Amniotic epithelial cell (primary cell): ENCODE data around the gene TOMM22.

Experiments used
- DNase-seq: peaks from one replicate; pipeline ENCODE4 v3.0.0-alpha.2; 2010; ENCODE audit warnings: low read depth

TOMM22 gene

DNA sequence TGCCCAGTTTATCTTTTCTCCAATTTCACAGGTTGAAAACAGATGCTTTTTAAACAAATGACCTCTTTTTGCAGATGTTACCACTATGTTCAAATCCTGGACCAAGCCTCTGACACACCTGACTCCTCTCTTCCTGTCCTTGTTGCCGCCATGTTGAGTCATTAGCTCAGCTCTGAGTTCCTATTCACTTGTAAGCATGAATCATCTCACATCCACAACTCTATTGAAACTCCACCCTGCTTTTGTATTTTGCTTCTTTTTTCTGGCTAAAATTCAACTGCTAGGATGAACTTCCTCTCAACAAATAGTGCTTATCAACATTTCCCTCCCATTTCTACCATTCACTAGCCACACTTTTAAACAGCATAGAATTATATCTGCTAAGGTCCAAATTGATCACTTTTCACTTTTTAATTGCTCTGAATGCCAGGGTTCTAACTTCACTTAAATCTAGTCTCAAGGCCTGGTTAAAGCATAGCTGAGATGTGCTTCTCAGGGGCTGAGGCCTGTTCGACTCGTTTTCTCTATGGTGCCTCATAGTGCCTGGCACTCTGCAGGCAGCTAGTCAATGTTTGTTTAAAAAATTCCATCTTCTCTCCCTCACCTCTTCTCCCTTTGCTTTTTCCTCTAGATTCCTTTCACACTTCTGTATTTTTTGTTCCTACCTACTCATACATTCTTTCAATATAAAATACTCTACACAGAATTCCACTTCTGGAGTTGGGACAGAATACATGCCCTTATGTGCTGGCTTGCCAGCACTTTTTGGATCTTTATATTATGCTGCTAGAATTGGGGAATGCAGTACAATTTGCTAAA, 15.1 kb downstream of the TOMM22 start:
- DNase-seq: peak; percentile 77

DNA sequence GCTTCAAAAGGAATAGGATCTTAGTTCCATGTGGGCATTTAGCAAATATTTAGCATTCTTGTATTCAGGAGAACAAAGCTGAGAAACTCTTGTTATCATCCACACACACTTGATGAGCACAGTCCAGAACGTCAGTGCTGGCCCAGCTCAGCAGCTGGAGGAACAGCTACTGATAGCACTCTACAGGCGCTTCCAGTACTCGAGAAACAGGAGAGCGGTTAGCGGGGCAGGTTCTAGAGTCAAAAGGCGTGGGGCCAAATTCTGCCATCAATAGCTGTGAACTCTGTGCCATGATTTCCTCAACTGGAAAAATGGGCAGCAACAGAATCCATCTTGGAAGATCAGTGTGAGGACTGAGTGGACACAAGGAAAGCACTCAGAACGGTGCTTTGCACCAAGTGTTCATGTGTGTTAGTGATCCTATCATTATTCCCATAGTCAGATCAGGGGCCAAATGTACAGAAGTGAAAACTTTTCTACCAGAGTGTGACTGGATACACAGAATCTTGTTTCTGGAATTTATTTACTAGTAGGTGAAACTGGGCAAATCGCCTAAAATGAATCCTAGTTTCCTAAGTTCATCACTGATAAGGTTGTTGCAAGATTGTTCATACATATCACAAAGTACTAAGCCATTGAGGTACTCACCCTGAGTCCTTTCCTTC, 15.8 kb downstream of the TOMM22 start:
- peak; percentile 72 for DNase-seq

DNA sequence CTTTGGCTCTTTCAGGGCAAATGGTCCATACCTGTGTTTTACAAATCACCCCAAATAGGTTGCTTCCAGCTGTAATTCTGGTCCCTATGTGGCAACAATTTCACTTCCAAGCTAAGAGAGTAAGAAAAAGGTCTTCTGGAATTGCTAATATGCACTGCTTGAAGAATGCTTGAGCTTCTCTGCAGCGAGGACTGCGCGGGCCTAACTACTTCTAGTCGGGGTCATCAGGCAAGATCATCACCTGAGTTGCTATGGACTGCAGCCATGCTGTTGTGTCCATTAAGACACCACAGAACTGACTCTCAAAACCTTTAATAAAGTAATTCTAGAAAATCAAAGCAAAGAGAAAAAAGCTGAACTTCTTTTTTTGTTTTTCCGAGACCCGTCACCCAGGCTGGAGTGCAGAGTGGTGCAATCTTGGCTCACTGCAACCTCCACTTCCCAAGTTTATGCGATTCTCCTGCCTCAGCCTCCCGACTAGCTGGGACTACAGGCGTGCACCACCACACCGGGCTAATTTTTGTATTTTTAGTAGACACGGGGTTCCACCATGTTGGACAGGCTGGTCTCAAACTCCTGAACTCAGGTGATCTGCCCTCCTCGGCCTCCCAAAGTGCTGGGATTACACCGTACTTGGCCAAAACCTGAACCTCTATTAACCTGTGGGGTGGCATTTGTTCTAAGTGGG, 16.8 kb downstream of the TOMM22 start:
- DNase-seq: no peak

DNA sequence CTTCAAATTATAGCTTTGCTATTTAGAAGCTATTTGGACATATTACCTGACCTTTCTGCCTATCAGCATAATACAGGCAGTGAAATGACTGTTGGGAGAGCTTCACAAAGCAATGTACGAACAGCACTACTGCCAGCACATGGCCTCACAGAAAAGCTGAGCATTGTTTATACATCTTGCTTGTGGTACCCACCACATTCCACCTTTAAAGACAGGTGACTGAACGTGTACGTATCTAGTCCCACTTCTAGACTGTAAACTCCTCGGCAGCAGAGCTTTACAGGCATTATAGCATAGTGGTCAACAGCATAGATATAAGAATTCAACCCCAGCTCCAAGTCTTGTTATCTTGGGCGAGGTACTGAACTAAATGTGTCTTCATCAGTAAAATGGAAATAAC, 17.4 kb downstream of the TOMM22 start:
- no peak for DNase-seq

DNA sequence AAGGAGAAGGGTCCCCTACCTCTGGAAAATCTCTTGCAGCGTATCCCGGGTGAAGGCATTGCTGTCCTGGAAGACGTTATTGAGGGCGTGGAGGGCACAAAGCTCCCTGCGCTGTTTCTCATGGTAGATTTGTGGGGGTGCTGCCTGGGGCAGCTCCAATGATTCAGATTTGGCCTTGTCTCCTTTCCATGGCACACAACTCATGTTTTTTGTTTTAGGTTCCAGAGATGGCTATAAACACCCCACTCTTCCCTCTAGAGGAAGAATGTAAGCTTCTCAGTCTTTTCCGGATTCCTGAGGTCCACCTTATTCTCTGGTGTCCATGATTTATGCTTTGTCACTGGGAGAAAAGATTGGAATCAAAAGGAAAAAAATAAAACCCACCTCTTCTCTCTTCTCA, 18.0 kb downstream of the TOMM22 start:
- peak; percentile 53 for DNase-seq

DNA sequence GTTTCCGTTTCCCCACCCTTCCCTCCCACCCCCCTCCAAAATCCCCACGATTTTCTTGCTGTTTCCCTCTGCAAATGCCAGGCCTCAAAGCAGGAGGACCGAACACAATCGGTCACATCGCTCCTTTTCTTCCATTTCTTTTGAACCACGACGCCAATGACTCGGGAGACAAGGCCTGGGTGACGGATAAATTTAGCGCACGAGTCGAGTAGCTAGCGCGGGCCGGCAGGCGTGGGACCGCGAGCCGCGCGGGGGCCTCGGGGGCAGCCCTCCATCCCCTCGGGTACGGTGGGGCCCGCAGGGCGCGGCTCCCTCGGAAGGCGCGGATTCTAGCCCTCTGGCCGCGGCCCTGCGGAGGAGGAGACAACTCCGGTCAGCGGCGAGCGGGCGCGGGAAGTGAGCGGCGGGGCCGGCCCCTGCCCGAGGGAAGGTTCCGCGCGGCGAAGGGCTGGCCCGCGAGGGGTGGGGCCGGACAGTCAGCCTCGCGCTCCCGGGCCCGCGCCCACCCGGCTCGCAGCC, 18.6 kb downstream of the TOMM22 start:
- DNase-seq: peak; percentile 54

- DNase-seq: peak; percentile 89
Observed at GRCh38 chr22:38700789-38701628, 19.3 kb downstream of the TOMM22 start, which contains the start of gene JOSD1. Gene JOSD1 (minus strand): TSS chr22:38700943. CDS start chr22:38699987, 956 bp downstream.

DNA sequence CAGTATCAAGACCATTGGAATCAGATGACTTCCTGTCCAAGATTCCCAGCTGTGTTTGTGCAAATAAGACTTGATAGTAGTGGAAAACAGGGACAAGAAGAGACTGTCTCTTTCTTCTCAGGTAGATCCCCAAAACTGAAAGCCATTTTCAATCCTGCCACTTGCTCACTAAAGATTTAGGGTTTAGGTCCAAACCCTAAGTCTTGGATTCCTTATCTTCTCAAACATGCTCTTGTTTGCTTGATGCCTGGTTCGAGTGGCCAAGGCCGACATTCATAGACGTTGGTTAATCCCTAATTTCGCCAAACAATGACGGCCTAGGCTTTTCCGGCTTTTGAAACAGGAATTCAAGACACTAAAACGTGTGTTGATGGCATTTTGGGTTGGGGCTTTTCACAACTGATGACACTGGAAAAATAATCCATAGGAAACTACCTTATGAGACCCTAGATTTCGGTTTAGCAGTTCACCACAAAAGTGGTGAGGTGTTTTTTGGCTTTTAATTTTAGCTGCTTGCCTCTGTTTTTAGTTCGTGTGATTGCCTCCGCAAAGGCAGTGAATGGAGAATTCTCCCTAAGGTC, 23.0 kb downstream of the TOMM22 start:
- no peak for DNase-seq

DNA sequence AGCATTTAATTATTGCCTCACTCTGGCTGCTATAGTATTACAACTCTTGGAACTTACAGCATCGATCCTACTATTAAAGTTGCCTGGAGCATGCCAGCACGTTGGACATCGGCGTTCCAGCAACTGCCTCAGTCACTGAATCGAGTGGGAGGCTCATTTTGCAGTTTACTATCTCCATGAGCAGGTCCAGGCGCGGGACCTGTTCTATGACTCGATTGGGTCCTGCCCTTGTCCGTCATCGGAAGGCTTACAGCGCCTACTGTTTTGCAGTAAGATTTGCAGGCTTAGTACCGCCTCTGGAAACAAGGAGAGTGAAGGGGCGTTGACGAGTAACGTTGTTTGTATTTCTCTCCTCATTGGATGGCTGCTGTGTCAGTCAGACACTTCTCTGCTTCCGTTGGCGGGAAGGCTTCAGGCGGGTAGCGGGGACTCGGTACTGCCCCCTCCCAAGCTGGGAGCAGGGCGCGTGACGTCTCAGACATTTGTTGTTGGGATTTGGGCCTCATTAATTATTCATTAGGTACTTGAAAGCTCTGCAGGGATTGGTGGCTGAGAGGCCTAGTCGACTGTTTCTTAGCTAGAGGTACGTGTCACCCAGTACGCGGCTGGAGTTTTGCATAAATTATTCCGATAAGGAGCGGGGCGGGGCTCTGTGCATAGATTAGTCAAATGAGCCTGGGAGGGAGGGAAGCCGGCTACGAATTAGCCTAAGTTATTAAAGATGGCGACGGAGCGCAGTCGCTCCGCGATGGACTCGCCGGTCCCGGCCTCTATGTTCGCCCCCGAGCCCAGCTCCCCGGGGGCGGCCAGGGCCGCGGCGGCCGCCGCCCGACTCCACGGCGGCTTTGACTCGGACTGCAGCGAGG, 23.7 kb downstream of the TOMM22 start, which contains the start of gene GTPBP1:
Gene GTPBP1, plus strand, starts transcription at position 710 of the 866 bp plus-strand sequence. Its CDS starts 12 bp downstream, at position 722.
- DNase-seq: peak; percentile 100

GRCh38 chr22:38706101-38706900, 24.5 kb downstream of the TOMM22 start:
- peak; percentile 29 for DNase-seq

GRCh38 chr22:38706901-38707195, 25.1 kb downstream of the TOMM22 start:
- DNase-seq: no peak

DNA sequence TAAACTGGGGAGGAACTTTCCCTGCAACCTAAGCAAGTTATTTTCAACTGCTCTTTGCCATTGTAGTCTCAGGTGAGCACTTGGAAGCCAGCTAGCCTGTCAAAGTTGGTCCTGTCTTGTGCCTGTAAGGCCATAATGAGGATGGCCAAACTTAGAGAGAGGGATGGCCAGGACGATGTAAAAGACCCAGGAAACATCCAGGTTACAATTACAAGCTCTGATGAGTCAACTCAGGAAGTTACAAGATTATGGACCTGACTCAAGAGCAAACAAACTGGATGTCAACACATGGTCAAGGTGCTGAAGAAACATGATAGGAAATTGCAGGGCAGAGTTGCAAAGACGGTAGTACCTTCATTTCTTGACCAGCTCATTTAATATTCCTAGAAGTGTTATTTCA, 25.6 kb downstream of the TOMM22 start:
- DNase-seq: peak; percentile 77

- no peak for DNase-seq
Observed at GRCh38 chr22:38707984-38708383, 26.2 kb downstream of the TOMM22 start.

DNA sequence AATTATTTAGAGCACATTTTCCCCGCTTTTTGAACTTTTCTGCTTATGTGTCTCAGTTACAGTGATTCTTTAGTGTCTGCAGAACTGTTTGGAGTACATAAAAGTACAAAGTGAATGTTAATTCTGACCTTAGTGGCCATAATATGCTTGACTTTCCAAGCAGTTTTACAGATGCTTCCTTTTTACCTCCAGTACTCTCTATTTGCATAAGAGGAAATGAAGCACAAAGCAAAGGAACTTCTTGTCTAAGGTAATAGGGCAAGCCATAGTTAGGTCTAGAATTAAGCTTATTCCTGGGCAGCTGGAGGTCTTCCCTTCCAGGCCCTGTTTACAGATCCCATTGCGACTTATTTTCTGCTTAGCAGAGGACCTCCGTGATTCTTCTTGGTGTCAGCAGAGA, 27.5 kb downstream of the TOMM22 start:
- DNase-seq: no peak

DNA sequence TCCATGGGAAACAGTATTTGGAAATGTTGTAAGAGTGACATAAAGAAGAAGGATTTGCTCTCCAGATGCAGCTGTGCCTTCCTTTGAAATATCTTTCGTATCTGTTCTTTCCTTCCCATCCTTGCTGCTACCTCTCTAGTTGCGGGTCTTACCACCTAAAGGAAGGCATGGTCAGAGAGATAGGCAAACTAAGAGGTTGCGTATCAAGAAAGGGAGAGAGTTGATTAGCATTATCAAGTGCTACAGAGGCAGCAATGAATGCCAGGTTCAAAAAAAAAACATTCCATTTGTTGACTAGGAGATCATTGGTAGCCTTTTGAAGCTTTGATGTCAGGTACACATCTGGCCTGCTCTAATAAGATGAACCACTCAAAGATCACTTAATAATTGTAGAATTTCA, 28.6 kb downstream of the TOMM22 start:
- DNase-seq: no peak

GRCh38 chr22:38710866-38711265, 29.1 kb downstream of the TOMM22 start:
- DNase-seq: no peak

GRCh38 chr22:38712486-38713207, 30.9 kb downstream of the TOMM22 start:
- DNase-seq: no peak

- no peak for DNase-seq
Observed at GRCh38 chr22:38713921-38714320, 32.2 kb downstream of the TOMM22 start.
